Chondrocyte (in vitro differentiated cells): Measurements from ENCODE around the gene THSD4. TPM values are rescaled to one million over a fixed set of nuclear protein-coding genes. Genes with fewer than 3 reads are reported as not detected.

Experiments
- DNase-seq: peaks from one replicate; pipeline ENCODE4 v3.0.0; 2021; ENCODE audit warnings: mixed read lengths, low spot score
- H3K27ac Mint-ChIP-seq: one replicate; pipeline ENCODE4 v1.8.0; 2021; ENCODE audit warnings: mild to moderate bottlenecking, moderate library complexity, mixed read lengths; ENCODE audit not compliant: unreplicated experiment
- H3K27me3 Mint-ChIP-seq: 2 replicates; pipeline ENCODE4 v1.8.0; 2021; ENCODE audit warnings: low read depth, mixed read lengths
- H3K36me3 Mint-ChIP-seq: 2 replicates; pipeline ENCODE4 v1.8.0; 2021; ENCODE audit warnings: low read depth, mixed read lengths
- H3K4me1 Mint-ChIP-seq: 2 replicates; pipeline ENCODE4 v1.8.0; 2021; ENCODE audit warnings: low read depth, mild to moderate bottlenecking, mixed read lengths
- H3K4me3 Mint-ChIP-seq: one replicate; pipeline ENCODE4 v1.8.0; 2021; ENCODE audit warnings: mild to moderate bottlenecking, moderate library complexity, mixed read lengths; ENCODE audit not compliant: unreplicated experiment
- H3K9me3 Mint-ChIP-seq: 2 replicates; pipeline ENCODE4 v1.8.0; 2021; ENCODE audit warnings: low read depth, mixed read lengths
- CTCF ChIP-seq: fragments of 200-600 bp; sonication (generic); IDR thresholded peaks from 2 replicates; pipeline ENCODE4 v1.5.0; 2021; ENCODE audit warnings: antibody characterized with exemption, mild to moderate bottlenecking, moderate library complexity
- total RNA-seq: library from RNA; stranded (reverse); gene quantifications from 3 replicates; pipeline ENCODE4 v1.2.1, GENCODE V29; 2021

Gene THSD4
- total RNA-seq, 1 donor from 2014 or later: 3.4 TPM

- no peak for TF ChIP-seq CTCF
- DNase-seq: no peak
- H3K36me3 Mint-ChIP-seq: peaks cover 5% of the 10 kb centered on the region
- H3K4me1 Mint-ChIP-seq: peaks cover 18% of the 10 kb centered on the region
- H3K27me3 Mint-ChIP-seq: no peaks in the 10 kb centered on the region
- H3K27ac Mint-ChIP-seq: no peak overlapping the region
- no peak overlapping the region for H3K4me3 Mint-ChIP-seq
- peaks cover 18% of the 10 kb centered on the region for H3K9me3 Mint-ChIP-seq
Observed at GRCh38 chr15:71756599-71757352, 641.5 kb downstream of the THSD4 start.

- Mint-ChIP-seq H3K9me3 (peaks cover 21% of the 10 kb centered on the region), H3K27me3 (no peaks in the 10 kb centered on the region), H3K4me1 (peaks cover 13% of the 10 kb centered on the region), H3K4me3 (no peak overlapping the region), H3K27ac (no peak overlapping the region), H3K36me3 (peaks cover 5% of the 10 kb centered on the region)
- TF ChIP-seq CTCF: no peak
- DNase-seq: no peak
Observed at GRCh38 chr15:71757741-71758530, 642.7 kb downstream of the THSD4 start.

GRCh38 chr15:71758711-71759110, 643.4 kb downstream of the THSD4 start:
- Mint-ChIP-seq H3K36me3 (peaks cover 5% of the 10 kb centered on the region), H3K4me1 (peaks cover 10% of the 10 kb centered on the region), H3K27me3 (no peaks in the 10 kb centered on the region), H3K4me3 (no peak overlapping the region), H3K27ac (no peak overlapping the region), H3K9me3 (peaks cover 21% of the 10 kb centered on the region)
- no peak for DNase-seq
- TF ChIP-seq CTCF: no peak

GRCh38 chr15:71760852-71761251, 645.6 kb downstream of the THSD4 start:
- no peak for TF ChIP-seq CTCF
- Mint-ChIP-seq H3K27ac (no peak overlapping the region), H3K4me3 (no peak overlapping the region), H3K27me3 (no peaks in the 10 kb centered on the region), H3K9me3 (peaks cover 18% of the 10 kb centered on the region), H3K36me3 (peaks cover 5% of the 10 kb centered on the region), H3K4me1 (peaks cover 10% of the 10 kb centered on the region)
- no peak for DNase-seq

GRCh38 chr15:71761649-71762048, 646.4 kb downstream of the THSD4 start:
- Mint-ChIP-seq H3K4me1 (peaks cover 10% of the 10 kb centered on the region), H3K27ac (no peak overlapping the region), H3K36me3 (peaks cover 5% of the 10 kb centered on the region), H3K4me3 (no peak overlapping the region), H3K27me3 (no peaks in the 10 kb centered on the region), H3K9me3 (peaks cover 18% of the 10 kb centered on the region)
- DNase-seq: no peak
- TF ChIP-seq CTCF: no peak
